Stimulated activated naive CD8-positive, alpha-beta T cell treated with anti-CD3 and anti-CD28 coated beads, Interleukin-15, Interleukin-2, amounts not matched to agents 100 ng/mL and 50 ng/mL, for 24 hours (primary cell): ENCODE measurements around the gene ETV5.

Experiments used
- H3K27ac Mint-ChIP-seq: one replicate; pipeline ENCODE4 v1.8.0; 2021; ENCODE audit warnings: mild to moderate bottlenecking, mixed read lengths
- H3K27me3 Mint-ChIP-seq: one replicate; pipeline ENCODE4 v1.8.0; 2021; ENCODE audit warnings: mixed read lengths
- H3K36me3 Mint-ChIP-seq: one replicate; pipeline ENCODE4 v1.8.0; 2021; ENCODE audit warnings: low read depth, mixed read lengths
- H3K4me1 Mint-ChIP-seq: one replicate; pipeline ENCODE4 v1.8.0; 2021; ENCODE audit warnings: low read depth, mixed read lengths
- H3K4me3 Mint-ChIP-seq: one replicate; pipeline ENCODE4 v1.8.0; 2021; ENCODE audit warnings: mild to moderate bottlenecking, mixed read lengths
- H3K9me3 Mint-ChIP-seq: one replicate; pipeline ENCODE4 v1.8.0; 2021; ENCODE audit warnings: mixed read lengths

Gene ETV5

GRCh38 chr3:186109897-186110803 lies 1.3 kb upstream of the ETV5 start:
- Mint-ChIP-seq H3K9me3 (no peaks in the 10 kb centered on the region), H3K4me1 (peaks cover 41% of the 10 kb centered on the region), H3K27me3 (peaks cover 84% of the 10 kb centered on the region), H3K36me3 (no peaks in the 10 kb centered on the region), H3K4me3 (peak overlapping the region; percentile 89), H3K27ac (no peak overlapping the region)

- Mint-ChIP-seq H3K36me3 (no peaks in the 10 kb centered on the region), H3K4me1 (peaks cover 41% of the 10 kb centered on the region), H3K27ac (peak overlapping the region; percentile 36)
These were observed 566 bp downstream of the ETV5 start for GRCh38 chr3:186108106-186108940.

GRCh38 chr3:186107215-186108105 lies 1.4 kb downstream of the ETV5 start:
- H3K36me3 Mint-ChIP-seq: no peaks in the 10 kb centered on the region
- H3K9me3 Mint-ChIP-seq: no peaks in the 10 kb centered on the region
- H3K4me1 Mint-ChIP-seq: peaks cover 41% of the 10 kb centered on the region
- H3K27me3 Mint-ChIP-seq: peaks cover 75% of the 10 kb centered on the region
- peak overlapping the region; percentile 89 for H3K4me3 Mint-ChIP-seq
- H3K27ac Mint-ChIP-seq: peak overlapping the region; percentile 36

More at GRCh38 chr3:186108106-186108940, 566 bp downstream of the ETV5 start:
- no peaks in the 10 kb centered on the region for H3K9me3 Mint-ChIP-seq
- H3K27me3 Mint-ChIP-seq: peaks cover 78% of the 10 kb centered on the region
- H3K4me3 Mint-ChIP-seq: peak overlapping the region; percentile 89

GRCh38 chr3:186105543-186105942 lies 3.3 kb downstream of the ETV5 start:
- Mint-ChIP-seq H3K9me3 (no peaks in the 10 kb centered on the region), H3K27me3 (peaks cover 65% of the 10 kb centered on the region), H3K4me1 (peaks cover 33% of the 10 kb centered on the region)

GRCh38 chr3:186102687-186103086 lies 6.2 kb downstream of the ETV5 start:
- Mint-ChIP-seq H3K9me3 (no peaks in the 10 kb centered on the region), H3K4me3 (no peak overlapping the region), H3K36me3 (no peaks in the 10 kb centered on the region), H3K27ac (no peak overlapping the region), H3K27me3 (peaks cover 75% of the 10 kb centered on the region), H3K4me1 (peaks cover 12% of the 10 kb centered on the region)

More at GRCh38 chr3:186105543-186105942, 3.3 kb downstream of the ETV5 start:
- Mint-ChIP-seq H3K4me3 (no peak overlapping the region), H3K27ac (no peak overlapping the region), H3K36me3 (no peaks in the 10 kb centered on the region)

GRCh38 chr3:186100398-186100797 lies 8.5 kb downstream of the ETV5 start:
- Mint-ChIP-seq H3K4me1 (peaks cover 4% of the 10 kb centered on the region), H3K4me3 (no peak overlapping the region), H3K27ac (no peak overlapping the region), H3K36me3 (no peaks in the 10 kb centered on the region), H3K9me3 (no peaks in the 10 kb centered on the region), H3K27me3 (peaks cover 78% of the 10 kb centered on the region)

GRCh38 chr3:186099178-186099577 lies 9.7 kb downstream of the ETV5 start:
- peaks cover 81% of the 10 kb centered on the region for H3K27me3 Mint-ChIP-seq
- peaks cover 4% of the 10 kb centered on the region for H3K4me1 Mint-ChIP-seq
- H3K9me3 Mint-ChIP-seq: no peaks in the 10 kb centered on the region
- H3K4me3 Mint-ChIP-seq: no peak overlapping the region
- no peak overlapping the region for H3K27ac Mint-ChIP-seq
- H3K36me3 Mint-ChIP-seq: no peaks in the 10 kb centered on the region

GRCh38 chr3:186098740-186099139 lies 10.1 kb downstream of the ETV5 start:
- Mint-ChIP-seq H3K9me3 (no peaks in the 10 kb centered on the region), H3K36me3 (no peaks in the 10 kb centered on the region), H3K4me1 (peaks cover 4% of the 10 kb centered on the region), H3K27ac (no peak overlapping the region), H3K27me3 (peaks cover 82% of the 10 kb centered on the region), H3K4me3 (no peak overlapping the region)

- Mint-ChIP-seq H3K27me3 (peaks cover 90% of the 10 kb centered on the region), H3K9me3 (no peaks in the 10 kb centered on the region), H3K4me1 (peaks cover 4% of the 10 kb centered on the region), H3K4me3 (peak overlapping the region; percentile 9), H3K27ac (no peak overlapping the region), H3K36me3 (no peaks in the 10 kb centered on the region)
These were observed 11.0 kb downstream of the ETV5 start for GRCh38 chr3:186097663-186098451.

- H3K27me3 Mint-ChIP-seq: peaks cover 87% of the 10 kb centered on the region
- H3K36me3 Mint-ChIP-seq: no peaks in the 10 kb centered on the region
- H3K4me3 Mint-ChIP-seq: no peak overlapping the region
- no peak overlapping the region for H3K27ac Mint-ChIP-seq
- H3K4me1 Mint-ChIP-seq: peaks cover 4% of the 10 kb centered on the region
- no peaks in the 10 kb centered on the region for H3K9me3 Mint-ChIP-seq
These were observed 11.6 kb downstream of the ETV5 start for GRCh38 chr3:186097317-186097662.

- no peak overlapping the region for H3K27ac Mint-ChIP-seq
- no peak overlapping the region for H3K4me3 Mint-ChIP-seq
- H3K36me3 Mint-ChIP-seq: no peaks in the 10 kb centered on the region
- H3K27me3 Mint-ChIP-seq: peaks cover 90% of the 10 kb centered on the region
- no peaks in the 10 kb centered on the region for H3K9me3 Mint-ChIP-seq
- peaks cover 4% of the 10 kb centered on the region for H3K4me1 Mint-ChIP-seq
These were observed 12.6 kb downstream of the ETV5 start for GRCh38 chr3:186096290-186096689.

GRCh38 chr3:186095561-186096081 lies 13.3 kb downstream of the ETV5 start:
- Mint-ChIP-seq H3K27ac (no peak overlapping the region), H3K4me1 (peaks cover 4% of the 10 kb centered on the region), H3K36me3 (no peaks in the 10 kb centered on the region), H3K27me3 (peaks cover 91% of the 10 kb centered on the region), H3K4me3 (no peak overlapping the region), H3K9me3 (no peaks in the 10 kb centered on the region)

GRCh38 chr3:186094696-186095425 lies 14.0 kb downstream of the ETV5 start:
- Mint-ChIP-seq H3K27me3 (peaks cover 88% of the 10 kb centered on the region), H3K27ac (no peak overlapping the region), H3K4me1 (peaks cover 4% of the 10 kb centered on the region), H3K36me3 (no peaks in the 10 kb centered on the region), H3K4me3 (no peak overlapping the region), H3K9me3 (no peaks in the 10 kb centered on the region)
